HG03460 (cell line): Measurements from ENCODE around the gene COL1A1.

Experiments used
- ATAC-seq: cut with Tn5 transposase; IDR thresholded peaks from one replicate; pipeline ENCODE4 v1.9.1; 2021; ENCODE audit not compliant: unreplicated experiment

Gene COL1A1

DNA sequence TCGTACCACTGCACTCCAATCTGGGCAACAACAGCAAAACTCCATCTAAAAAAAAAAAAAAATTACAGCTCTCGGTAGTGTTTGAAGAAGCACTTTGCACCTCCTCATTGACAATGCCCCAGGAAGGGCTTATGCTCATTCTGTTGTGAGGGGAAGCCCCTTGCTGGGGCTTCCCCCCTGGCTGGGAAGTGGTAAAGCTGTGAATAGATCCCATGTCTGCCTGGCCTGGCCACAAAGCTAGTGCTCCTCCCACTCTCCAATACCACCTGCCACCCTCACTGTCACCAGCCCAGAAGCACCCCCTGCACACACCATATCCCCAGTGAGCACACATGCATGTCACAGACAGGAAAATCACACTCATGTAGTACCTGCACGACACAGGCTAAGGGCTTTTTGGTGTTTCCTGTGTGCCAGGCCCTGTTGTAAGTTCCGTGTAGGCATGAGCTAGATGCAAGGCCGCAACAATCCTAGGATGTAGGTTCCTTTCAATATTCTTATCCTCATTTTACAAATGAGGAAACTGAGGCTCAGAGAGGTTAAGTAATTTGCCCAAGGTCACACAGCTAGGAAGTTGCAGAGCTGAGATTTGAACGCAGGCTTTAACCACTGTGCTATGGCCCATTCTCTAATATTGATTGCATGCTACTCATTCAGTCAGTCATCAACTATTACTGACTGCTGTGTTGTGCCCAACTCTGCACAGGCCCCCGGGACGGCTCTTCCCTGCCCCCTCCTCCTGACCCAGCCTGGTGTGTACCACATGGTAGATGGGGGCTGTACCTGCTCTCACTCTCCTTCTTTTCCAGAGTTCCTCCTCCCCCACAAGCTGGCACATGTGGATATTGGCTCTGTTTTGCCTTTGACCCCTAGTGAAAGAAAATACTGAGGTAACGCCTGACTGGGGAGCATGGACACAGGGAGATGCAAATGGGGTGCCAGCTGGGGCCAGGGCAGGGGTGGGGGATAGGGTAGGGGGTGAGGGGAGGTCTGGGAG, 11.9 kb upstream of the COL1A1 start:
- ATAC-seq = peak; percentile 96

DNA sequence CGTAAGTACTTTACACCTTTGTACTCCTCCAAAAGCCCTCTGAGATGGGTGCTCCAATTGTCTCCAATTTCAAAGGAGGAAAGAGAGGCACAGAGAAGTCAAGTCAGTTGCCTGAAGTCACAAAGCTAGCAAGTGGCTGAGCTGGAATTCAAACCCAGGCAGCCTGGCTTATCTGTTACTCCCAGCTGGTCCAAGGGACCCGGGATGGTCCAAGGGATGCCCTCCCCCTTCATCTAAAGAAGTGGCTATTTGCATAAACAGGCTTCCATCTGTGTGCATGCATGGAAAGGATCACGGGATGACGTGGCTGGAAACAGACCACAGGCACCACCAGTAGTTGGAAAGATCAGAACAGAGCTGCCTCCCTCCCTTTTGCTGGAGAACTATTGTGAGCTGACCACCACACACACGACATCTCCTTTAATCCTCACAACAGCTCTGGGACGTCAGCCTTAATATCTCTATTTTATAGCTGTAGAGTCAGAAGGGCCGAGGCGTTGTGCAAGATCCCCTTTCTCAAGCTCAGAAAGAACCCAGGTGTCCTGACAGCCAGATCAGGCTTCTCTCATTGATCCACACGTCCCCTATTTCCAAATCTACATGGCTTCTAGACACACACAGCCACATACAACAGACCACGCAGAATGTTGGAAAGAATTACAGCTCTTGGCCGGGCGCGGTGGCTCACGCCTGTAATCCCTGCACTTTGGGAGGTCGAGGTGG, 10.9 kb upstream of the COL1A1 start:
- ATAC-seq = no peak

DNA sequence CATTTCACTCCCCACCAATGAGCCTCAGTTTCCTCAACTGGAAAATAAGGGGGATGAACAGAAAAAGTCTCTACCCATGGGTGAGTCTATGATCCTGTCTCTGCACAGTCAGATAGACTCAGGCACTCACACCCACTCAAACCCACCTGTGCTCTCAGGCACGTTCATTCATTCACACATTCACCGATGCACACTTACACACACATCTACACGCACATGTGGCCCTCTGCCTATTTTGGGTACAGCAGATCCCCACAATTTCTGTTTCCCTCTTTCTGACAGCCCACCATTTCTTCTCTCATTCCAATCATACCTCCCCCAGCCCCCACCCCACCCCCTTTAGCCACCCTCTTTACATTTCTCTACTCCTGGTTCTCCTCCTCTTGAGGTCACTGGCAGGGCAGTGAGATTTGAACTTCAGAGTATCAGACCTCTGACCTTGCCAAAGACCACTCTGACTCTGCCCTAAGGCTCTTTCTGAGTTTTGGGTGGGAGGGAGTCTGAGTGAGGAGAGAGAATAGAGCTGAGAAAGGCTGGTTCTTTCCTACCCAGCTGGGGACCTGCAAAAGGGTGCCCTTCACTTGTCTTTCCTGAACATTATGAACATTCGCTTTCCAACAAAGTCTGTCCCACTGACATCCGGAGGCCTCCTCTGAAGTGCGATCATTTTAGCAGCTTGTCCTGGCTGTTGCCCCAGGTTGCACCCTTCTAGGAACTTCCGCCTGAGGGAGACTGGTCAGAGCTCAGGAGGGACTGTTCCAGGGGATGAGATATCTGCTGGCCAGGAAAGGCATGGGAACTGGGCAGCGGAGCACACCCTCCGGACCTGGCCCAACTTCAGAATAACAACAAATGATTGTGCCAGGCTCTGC, 10.1 kb upstream of the COL1A1 start:
- no peak for ATAC-seq

DNA sequence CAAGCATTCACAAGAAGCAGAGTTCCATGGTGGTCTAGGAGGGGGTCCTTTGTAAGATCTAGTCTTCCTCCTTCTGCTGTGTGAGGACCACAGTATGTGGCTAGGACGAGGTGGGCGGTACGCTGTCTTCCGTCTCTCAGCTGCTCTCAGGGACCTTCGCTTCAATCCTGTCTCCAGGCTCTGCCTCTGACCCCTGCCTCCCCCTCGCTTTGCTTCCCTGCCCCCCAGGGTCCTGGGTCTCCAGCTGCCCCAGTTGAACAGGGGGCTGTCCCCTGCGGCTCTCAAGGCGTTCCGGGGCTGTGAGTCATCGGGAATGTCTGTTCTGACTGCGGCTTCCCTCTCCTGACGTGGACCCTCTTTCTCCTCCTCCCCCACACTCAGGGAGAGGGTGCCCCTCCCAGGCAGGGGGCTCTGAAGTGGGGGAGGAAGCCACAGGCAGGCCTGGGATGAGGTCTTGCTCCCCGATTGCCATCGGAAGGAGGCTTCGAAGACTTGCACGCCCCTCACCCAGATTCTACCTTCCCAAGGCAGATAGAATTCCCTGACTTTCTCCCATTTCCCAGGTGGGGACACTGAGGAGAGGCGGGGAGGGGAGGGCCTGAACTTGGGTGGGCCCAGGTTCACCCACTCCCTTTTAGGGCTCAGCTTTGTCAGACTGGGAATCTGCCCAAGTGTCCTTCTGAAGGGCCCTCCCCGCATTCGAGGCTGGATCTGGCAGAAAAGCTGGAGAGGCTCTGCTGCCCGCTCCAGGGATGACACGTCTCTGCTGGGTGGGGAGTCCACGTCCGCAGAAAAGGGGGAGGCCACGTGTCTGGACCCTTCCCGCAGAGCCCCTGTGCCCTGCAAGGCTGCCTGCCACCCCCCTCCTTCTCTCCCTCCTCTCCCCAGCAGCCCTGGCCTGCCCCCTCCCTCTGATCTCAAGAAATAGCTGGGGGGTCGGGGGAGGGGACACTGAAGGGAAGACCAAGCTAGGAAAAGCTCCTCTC, 9.1 kb upstream of the COL1A1 start:
- ATAC-seq = no peak

DNA sequence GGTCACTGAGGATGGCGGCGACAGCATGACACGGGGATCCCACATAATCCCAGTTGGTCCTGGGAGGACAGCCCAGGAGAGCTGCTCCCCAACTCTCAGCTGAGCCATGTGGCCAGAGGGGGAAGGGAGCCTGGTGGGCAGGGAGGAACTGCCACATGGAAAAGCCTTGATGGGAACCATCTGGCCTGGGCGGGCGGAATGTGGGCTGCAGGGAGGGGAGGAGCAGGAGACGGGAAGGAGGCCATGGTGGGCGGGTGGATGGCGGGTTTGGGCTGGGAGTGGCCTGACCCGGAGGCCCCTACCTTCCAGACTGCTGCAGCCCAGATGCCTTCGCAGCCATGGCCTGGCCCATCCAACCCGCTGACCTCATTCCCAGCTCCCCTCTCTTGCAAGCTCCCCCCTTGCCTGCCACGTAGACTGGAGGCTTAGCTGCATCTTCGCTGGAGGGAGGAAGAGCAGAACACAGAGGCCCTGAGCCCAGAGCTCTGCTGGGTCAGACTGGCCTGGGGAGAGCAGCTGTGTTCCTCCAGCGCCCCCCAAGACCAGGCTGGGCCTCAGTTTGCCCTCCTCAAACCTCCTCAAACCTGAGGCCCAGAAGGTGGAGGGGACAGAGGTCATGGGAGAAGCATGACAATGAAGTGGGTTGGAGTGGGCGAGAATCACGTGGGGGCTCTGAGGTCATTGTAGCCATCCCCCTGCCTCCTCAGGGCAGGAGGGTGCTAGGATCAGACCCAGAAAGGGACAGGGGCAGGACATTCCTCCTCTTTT, 8.2 kb upstream of the COL1A1 start:
- no peak for ATAC-seq

DNA sequence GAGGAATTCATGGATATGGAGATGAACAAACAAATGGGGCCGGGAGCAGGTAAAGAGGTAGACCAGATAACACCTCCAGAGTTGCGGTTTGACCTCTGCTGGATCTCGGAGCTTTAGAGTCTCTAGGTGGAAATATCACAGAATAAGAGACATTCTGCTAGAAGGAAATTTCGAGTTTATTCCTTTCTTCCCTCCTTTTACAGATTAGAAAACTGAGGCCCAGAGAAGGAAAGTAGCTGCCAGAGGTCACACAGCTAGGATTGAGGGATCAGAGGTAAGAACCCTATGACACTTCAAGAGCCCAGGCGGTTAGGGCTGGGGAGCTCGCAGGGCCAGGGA, 7.7 kb upstream of the COL1A1 start:
- ATAC-seq = no peak

DNA sequence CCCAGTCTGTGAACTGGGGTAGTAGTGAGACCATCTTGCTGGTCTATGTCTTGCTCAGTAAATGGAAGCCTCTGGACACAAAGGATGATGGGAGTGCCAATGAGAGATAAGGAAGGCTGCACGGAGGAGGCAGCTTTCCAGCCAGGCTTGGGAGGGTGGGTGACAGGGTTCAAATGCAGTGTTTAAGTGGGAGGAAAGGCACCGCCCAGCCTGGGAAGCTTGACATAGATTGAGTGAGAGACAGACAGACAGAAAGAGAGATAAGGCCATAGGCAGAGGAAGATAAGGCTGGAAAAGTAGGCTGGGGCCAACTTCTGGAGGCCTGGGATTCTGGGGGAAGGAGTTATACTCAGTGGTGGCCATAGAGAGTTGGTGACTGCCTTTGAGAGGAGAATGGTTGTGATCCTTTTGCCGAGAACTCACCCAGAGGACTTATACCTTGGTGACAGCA, 7.2 kb upstream of the COL1A1 start:
- no peak for ATAC-seq

DNA sequence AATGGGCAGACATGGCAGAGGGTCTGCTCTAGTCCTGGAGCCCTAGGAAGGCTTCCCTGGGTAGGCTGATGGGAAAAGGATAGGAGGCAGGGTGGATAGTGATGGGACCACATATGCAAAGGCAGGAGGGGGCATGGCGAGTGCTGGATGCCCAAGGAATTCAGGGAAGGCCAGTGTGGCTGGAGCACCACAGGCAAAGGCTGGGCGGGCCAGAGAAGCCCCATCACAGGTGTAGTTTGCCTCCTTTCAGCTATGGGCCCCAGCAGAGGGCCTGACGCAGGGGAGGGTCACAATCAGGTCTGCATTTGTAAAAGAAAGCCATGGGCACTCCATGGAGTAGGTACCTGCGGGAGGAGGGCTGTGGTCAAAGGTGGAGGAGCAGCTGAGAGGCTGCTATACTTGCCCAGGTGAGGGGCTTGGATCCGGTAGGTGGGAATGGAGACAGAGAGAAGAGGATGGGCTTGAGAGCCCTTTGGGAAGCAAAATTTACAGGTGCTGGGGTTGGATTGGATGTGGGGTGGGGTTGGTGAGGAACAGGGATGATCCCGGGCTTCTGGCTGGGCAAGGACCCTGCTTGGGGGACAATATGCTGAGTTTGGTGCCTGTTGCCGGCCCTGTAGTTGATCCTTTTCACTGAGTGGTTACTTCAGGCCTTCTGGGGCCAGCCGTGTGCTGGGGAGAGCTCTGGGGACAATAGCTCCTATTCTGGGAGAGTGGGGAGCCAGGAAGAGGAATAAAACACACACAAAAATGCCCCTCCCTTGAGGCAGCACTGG, 6.5 kb upstream of the COL1A1 start:
- ATAC-seq = no peak

DNA sequence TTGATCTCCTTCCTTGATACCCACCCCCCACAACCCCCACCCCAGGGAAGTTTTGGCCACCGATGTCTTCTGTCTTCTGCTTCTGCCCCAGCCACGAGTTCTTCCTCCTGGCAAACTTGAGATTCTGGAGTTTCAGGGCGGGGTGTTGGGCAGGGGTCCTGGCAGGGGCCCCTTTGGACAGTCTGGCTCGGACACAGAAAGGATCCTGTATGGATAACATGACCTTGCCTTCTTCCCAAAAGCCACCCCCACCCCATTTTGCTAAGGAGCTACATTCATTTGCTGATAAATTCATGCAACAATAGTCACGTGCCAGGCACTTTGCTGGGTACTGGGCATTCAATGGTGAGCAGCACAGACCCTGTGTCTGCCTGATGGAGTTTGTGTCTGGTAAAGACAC, 5.9 kb upstream of the COL1A1 start:
- ATAC-seq = no peak

DNA sequence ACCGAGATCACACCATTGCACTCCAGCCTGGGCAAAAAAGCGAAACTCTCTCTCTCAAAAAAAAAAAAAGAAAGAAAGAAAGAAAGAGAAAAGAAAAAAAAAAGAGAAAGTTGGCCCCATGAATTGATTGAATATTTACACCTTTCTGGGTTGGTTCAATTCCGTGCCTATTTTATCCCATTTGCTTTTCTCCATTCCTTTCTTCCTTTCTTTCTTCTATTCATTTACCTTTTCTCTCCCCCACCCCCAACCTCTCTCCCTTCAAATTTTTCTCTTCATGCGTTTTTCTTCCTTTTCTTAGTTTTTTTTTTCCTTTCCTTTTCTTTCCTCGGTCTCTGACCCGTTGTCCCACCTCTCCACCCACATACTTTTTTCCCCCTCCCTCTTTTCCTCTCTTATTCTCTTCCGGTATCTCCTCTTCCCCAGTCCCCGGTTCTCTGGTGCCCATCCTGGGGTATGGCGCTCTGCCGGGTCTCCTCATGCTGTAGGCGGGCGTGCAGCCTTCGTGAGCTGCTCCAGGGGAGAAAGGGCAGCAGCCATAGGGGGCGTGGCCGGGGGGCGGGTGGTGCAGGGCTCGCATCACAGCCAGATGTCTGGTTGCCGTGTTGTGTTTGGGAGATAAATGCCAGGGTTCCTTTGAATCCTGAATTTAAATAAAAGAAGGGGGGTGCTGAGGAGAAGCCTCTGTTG, 5.3 kb upstream of the COL1A1 start:
- no peak for ATAC-seq

DNA sequence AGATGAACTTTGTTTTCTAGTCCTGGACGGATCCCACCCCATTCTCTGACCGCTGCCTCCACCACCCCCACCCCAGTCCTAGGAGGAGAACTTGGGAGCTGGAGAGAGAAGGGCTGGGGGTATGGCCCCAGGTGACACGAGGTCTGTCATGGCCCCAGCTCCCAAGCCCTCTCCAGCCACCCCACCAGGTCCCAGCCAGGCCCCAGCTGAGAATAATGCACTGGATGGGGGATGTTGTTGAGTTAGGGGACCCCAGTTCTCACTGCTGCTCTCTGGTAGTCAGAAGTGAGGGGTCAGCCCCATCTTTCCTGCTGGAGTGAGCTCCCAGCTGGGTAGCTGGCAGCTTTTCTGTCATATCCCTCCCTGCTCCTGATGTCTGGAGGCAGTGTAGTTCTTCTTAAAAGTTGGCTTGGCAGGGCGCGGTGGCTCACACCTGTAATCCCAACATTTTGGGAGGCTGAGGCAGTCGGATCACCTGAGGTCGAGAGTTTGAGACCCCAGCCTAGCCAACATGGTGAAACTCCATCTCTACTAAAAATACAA, 4.6 kb upstream of the COL1A1 start:
- ATAC-seq = no peak

DNA sequence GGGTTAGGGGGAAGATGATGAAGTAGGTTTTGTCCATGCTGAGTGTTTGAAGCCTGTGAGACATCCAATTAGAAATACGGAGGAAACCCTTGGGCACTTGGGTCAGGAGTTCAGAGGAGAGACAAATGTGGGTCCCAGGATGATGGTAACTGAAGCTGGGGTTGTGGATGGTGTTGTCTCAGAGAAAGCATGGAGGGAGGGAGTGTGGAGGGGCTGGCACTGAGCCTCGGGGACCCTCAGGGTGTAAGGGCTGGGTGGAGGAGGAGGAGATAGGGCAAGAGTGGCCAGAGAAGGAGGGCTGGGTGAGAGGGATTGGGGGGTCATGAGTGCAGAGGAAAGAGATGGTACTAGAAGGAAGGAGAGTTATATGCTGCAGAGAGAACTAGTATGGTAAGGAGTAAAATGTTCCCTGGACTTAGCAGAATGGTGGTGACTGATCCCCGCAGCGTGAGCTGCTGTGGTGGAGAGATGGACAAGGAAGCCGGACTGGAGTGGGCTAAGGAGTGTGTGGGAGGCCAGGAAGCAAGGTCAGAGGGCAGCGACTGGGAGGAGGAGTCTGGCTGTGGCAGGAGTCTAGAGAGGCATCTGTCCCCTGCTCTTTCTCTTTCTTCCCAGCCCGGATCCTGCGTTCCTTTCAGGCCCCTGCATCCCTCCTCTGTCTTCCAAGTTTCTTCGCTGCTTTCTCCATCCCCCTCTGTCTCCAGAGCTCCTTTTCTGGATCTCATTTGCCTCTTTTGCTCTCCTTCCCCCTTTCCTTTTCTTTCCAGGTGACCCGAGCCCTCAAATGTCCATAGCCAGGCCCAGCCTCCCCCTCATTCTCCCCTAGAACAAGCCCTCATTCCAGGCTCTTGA, 3.9 kb upstream of the COL1A1 start:
- ATAC-seq = no peak

DNA sequence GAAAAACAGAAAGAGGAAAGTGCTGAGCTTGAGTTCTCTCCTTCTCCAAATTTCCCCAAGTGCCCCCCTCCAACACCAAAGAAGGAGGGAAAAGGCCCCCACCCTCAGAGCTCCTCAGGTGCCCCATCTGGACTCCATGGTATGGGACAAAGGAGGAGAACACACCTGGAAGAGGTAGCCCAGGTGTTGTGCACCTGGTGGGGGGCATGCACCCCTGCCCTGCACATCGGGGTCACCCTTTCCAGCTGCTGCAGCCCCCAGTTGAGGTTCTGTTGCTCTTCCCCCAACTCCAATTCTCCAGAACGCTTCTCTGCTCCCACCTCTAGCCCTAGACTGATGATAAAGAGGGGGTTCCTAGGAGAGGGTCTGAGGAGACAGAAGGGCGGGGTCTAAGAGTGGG, 3.0 kb upstream of the COL1A1 start:
- no peak for ATAC-seq

DNA sequence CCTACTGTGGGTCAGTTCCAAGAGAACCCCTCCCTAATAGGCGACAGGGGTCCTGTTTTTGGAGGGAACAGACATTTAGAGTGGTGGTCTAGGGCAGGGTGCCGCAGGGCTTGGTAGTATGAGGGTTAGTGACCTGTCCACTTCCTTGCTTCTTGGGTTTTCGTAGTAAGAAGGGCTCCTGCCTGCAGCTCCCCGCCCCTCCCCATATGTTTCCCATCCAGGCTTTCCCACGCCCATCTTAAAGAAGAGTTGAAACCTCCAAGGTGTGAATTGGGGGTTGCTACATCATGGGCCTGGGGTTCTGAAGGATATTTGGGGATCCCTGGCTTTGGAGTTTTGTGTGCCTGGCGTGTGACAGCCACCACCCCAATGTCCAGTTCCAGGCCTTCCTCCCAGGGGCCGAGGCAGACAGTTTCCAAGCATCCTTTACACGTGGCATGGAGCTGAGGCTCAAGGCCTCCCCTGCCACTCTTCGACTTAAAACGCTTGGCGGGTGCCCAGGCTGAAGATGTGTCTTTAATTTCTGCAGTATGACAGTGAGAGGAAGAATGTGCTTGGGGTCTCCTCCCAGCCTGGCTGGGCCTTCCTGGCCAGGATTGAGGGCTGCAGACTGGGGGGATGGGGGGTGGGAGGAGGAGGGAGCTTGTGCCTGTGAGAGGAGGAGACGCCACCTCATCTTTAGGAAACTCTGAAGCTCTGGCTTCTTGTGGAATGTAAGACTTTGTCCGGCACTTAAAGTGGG, 2.3 kb upstream of the COL1A1 start:
- ATAC-seq = no peak

DNA sequence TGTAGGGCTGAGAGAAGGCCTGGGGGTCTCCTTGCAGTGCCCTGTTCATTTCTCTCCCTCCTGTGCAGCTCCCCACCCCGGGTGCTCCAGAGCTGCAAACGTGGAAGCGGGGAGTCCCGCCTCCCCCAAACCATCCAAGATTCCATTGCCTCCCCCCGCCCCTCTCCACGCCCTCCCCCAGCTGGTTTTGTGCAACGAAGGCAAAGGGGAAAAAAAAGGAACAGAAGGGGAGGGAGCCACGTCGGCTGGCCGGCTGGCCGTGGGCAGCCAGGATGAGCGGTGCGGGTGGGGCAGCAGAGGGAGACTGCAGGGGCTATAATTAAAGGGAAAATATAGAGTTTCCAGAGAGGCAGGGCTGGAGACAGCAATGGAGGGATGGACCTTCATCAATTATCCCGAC, 1.7 kb upstream of the COL1A1 start:
- no peak for ATAC-seq
